HepG2 (cell line): ENCODE results near the gene ABHD17A. TPM values are rescaled to one million over a fixed set of nuclear protein-coding genes. Genes with fewer than 3 reads are reported as not detected.
A peak's percentile ranks its signal among the peaks of the same experiment; 100 is the strongest.

Experiments
- LCORL ChIP-seq, 2 experiments: fragments of 450-650 bp in 1 of 2; sonication (generic) in 1 of 2; formaldehyde crosslinking in 1 of 2; IDR thresholded peaks; 2 replicates each; pipeline versions ENCODE4 v1.5.0 to v1.6.1; 2017 to 2020; ENCODE audit warnings: antibody characterized with exemption in 1 of 2, missing genetic modification reagents in 1 of 2
- NR0B2 ChIP-seq: sonication (generic); formaldehyde crosslinking; IDR thresholded peaks from 2 replicates; pipeline ENCODE4 v1.4.0; 2020; ENCODE audit warnings: mild to moderate bottlenecking, missing genetic modification reagents
- PAXIP1 ChIP-seq: sonication (generic); formaldehyde crosslinking; conservative IDR thresholded peaks from 2 replicates; pipeline ENCODE4 v1.4.0; 2020; ENCODE audit warnings: mild to moderate bottlenecking, missing genetic modification reagents, moderate library complexity
- RBFOX2 ChIP-seq: fragments of 200-400 bp; formaldehyde crosslinking; IDR thresholded peaks from 2 replicates; pipeline ENCODE4 v1.6.1; 2017; ENCODE audit warnings: low read depth, mild to moderate bottlenecking, low read length
- REPIN1 ChIP-seq: sonication (generic); formaldehyde crosslinking; IDR thresholded peaks from 2 replicates; pipeline ENCODE4 v1.8.0; 2022; ENCODE audit warnings: missing genetic modification reagents, low read depth, mild to moderate bottlenecking, borderline replicate concordance
- SAP130 ChIP-seq: IDR thresholded peaks from 2 replicates; pipeline ENCODE4 v1.6.1; 2016; ENCODE audit warnings: low read depth
- U2AF2 ChIP-seq: fragments of 200-400 bp; formaldehyde crosslinking; IDR thresholded peaks from 2 replicates; pipeline ENCODE4 v1.6.1; 2017; ENCODE audit warnings: low read depth, mild to moderate bottlenecking, low read length
- ZNF280B ChIP-seq: sonication (generic); formaldehyde crosslinking; IDR thresholded peaks from 2 replicates; pipeline ENCODE4 v1.5.0; 2020; ENCODE audit warnings: missing genetic modification reagents, mild to moderate bottlenecking, borderline replicate concordance
- ZNF281 ChIP-seq: sonication (generic); formaldehyde crosslinking; IDR thresholded peaks from 2 replicates; pipeline ENCODE4 v1.4.0; 2020; ENCODE audit warnings: missing genetic modification reagents, borderline replicate concordance
- ZNF552 ChIP-seq: sonication (generic); formaldehyde crosslinking; IDR thresholded peaks from 2 replicates; pipeline ENCODE4 v1.9.0; 2022; ENCODE audit warnings: missing genetic modification reagents, mild to moderate bottlenecking, borderline replicate concordance
- ZNF589 ChIP-seq: sonication (generic); formaldehyde crosslinking; conservative IDR thresholded peaks from 2 replicates; pipeline ENCODE4 v1.8.0; 2022; ENCODE audit warnings: mild to moderate bottlenecking, moderate library complexity, missing genetic modification reagents
- ZNF687 ChIP-seq: sonication (generic); formaldehyde crosslinking; IDR thresholded peaks from 2 replicates; pipeline ENCODE4 v1.5.1; 2020; ENCODE audit warnings: mild to moderate bottlenecking, missing genetic modification reagents, moderate library complexity
- polyA plus RNA-seq, 8 experiments: library from polyadenylated mRNA; depleted of rRNA in 3 of 8; stranded (reverse) in 7 of 8; unstranded in 1 of 8; fragments of >200 nt; fragmentation: Illumina TruSeq in 4 of 8; extraction: Trizol in 4 of 8; gene quantifications; 2 replicates each; pipeline versions ENCODE4 v1.2.1 to v1.2.3, GENCODE V29; 2011 to 2016; ENCODE audit warnings: low read depth in 4 of 8, missing spikeins in 1 of 8, mixed read lengths in 1 of 8; ENCODE audit not compliant: insufficient read depth in 1 of 8
- total RNA-seq, 5 experiments: library from RNA; depleted of rRNA; stranded (reverse); fragments of >200 nt; fragmentation: Illumina TruSeq; extraction: Trizol; gene quantifications; 2 replicates each; pipeline ENCODE4 v1.2.3, GENCODE V29; 2016; ENCODE audit warnings: low read depth in 1 of 5

Gene ABHD17A
- total and polyA plus RNA-seq, 2 of the 13 experiments (the other 11 are each of a cell fraction or from before 2014, with no cell fraction given), result 27.7 to 40.8 TPM

- TF ChIP-seq ZNF281 (CRISPR knock-in tag), result peak; percentile 25; the same call in 1 of the 2 replicates
- TF ChIP-seq ZNF552 (CRISPR knock-in tag), result no peak
- 0 out of 2 replicates have a peak, but pooled peaks have one; percentile 39 for TF ChIP-seq U2AF2
- TF ChIP-seq ZNF589 (CRISPR knock-in tag), result 0 out of 2 replicates have a peak, but pooled peaks have one; percentile 37
- TF ChIP-seq ZNF280B, result peak; percentile 12; the same call in 1 of the 2 replicates
- peak; percentile 58; the same call in 1 of the 2 replicates for TF ChIP-seq RBFOX2
- no peak for TF ChIP-seq NR0B2 (CRISPR knock-in tag)
- 0 out of 2 replicates have a peak, but pooled peaks have one; percentile 20 for TF ChIP-seq REPIN1 (CRISPR knock-in tag)
- peak; percentile 94 for TF ChIP-seq SAP130 (CRISPR knock-in tag)
- no peak for TF ChIP-seq LCORL (IDR thresholded peaks at IDR 0.05)
- peak; percentile 69 for TF ChIP-seq LCORL (CRISPR knock-in tag; IDR thresholded peaks at IDR 0.05)
- TF ChIP-seq PAXIP1 (CRISPR knock-in tag), result peak; percentile 65
- TF ChIP-seq ZNF687, result peak; percentile 54
Measured at GRCh38 chr19:1860042-1860775, 25.1 kb downstream of the ABHD17A start (continued).
